ENCODE measurements around the gene OSBP2.
"Not testable (repeated sequence)": the region's sequence is repeated elsewhere in the genome, so short reads cannot be mapped to it uniquely, and the experiment has no call there.

OSBP2 gene

GRCh38 chr22:30679895-30680690 lies 14.6 kb upstream of the OSBP2 start:
- not testable (repeated sequence) for DNase-seq

GRCh38 chr22:30680991-30681770 lies 13.5 kb upstream of the OSBP2 start:
- DNase-seq: no peak

- no peak for DNase-seq
These were observed 12.8 kb upstream of the OSBP2 start for GRCh38 chr22:30681831-30682230.

GRCh38 chr22:30685178-30685577 lies 9.5 kb upstream of the OSBP2 start:
- DNase-seq: no peak

GRCh38 chr22:30687358-30687757 lies 7.3 kb upstream of the OSBP2 start:
- DNase-seq: no peak

GRCh38 chr22:30689622-30690021 lies 5.1 kb upstream of the OSBP2 start:
- no peak for DNase-seq

- DNase-seq: no peak
These were observed 3.5 kb upstream of the OSBP2 start for GRCh38 chr22:30691204-30691603.

- DNase-seq: peak; percentile 51
These were observed 469 bp upstream of the OSBP2 start for GRCh38 chr22:30694171-30694639.

- DNase-seq: no peak
These were observed 727 bp downstream of the OSBP2 start for GRCh38 chr22:30695351-30695851.

- no peak for DNase-seq
These were observed 1.4 kb downstream of the OSBP2 start for GRCh38 chr22:30695871-30696655.

- no peak for DNase-seq
These were observed 3.3 kb downstream of the OSBP2 start for GRCh38 chr22:30697975-30698374.

GRCh38 chr22:30701872-30702271 lies 7.2 kb downstream of the OSBP2 start:
- DNase-seq: no peak

GRCh38 chr22:30702856-30703255 lies 8.2 kb downstream of the OSBP2 start:
- DNase-seq: no peak

- no peak for DNase-seq
These were observed 10.3 kb downstream of the OSBP2 start for GRCh38 chr22:30704978-30705377.

- DNase-seq: no peak
These were observed 11.3 kb downstream of the OSBP2 start for GRCh38 chr22:30705710-30706651.

GRCh38 chr22:30709980-30710379 lies 15.3 kb downstream of the OSBP2 start:
- DNase-seq: not testable (repeated sequence)

- DNase-seq: no peak
These were observed 17.4 kb downstream of the OSBP2 start for GRCh38 chr22:30712094-30712493.

GRCh38 chr22:30714062-30714461 lies 19.4 kb downstream of the OSBP2 start:
- no peak for DNase-seq

GRCh38 chr22:30717331-30717921 lies 22.8 kb downstream of the OSBP2 start:
- no peak for DNase-seq

GRCh38 chr22:30717952-30718351 lies 23.3 kb downstream of the OSBP2 start:
- no peak for DNase-seq

- DNase-seq: no peak
These were observed 23.8 kb downstream of the OSBP2 start for GRCh38 chr22:30718491-30718890.
